ENCODE results near the gene C1orf167.

C1orf167 gene

GRCh38 chr1:11823366-11824137 is 61.6 kb downstream of the C1orf167 start:
- H3K27ac ChIP-seq = no peak overlapping the region
- H3K36me3 ChIP-seq (ENCODE audit: control insufficient read depth, insufficient read depth, low read length) = no peaks in the 10 kb centered on the region
- H3K4me2 ChIP-seq (ENCODE audit: low read length) = no peak overlapping the region

GRCh38 chr1:11825131-11825530 is 63.1 kb downstream of the C1orf167 start:
- no peak overlapping the region for H3K4me3 ChIP-seq (ENCODE audit: low read depth, low read length)
- H3K79me2 ChIP-seq = no peaks in the 10 kb centered on the region
- H3K9me3 ChIP-seq (ENCODE audit: control insufficient read depth, low read length) = no peaks in the 10 kb centered on the region
- no peak overlapping the region for H3K27ac ChIP-seq
- H2AFZ ChIP-seq = no peak overlapping the region
- no peaks in the 10 kb centered on the region for H3K27me3 ChIP-seq (ENCODE audit: control insufficient read depth, insufficient read depth, low read length)
- no peaks in the 10 kb centered on the region for H3K4me1 ChIP-seq
- TF ChIP-seq CTCF (IDR thresholded peaks at IDR 0.05) = no peak
- H3K9ac ChIP-seq = no peak overlapping the region
- H3K4me2 ChIP-seq (ENCODE audit: low read length) = no peak overlapping the region
- no peaks in the 10 kb centered on the region for H3K36me3 ChIP-seq (ENCODE audit: control insufficient read depth, insufficient read depth, low read length)

More at GRCh38 chr1:11823366-11824137, 61.6 kb downstream of the C1orf167 start:
- no peaks in the 10 kb centered on the region for H3K4me1 ChIP-seq
- no peak overlapping the region for H2AFZ ChIP-seq
- no peaks in the 10 kb centered on the region for H3K9me3 ChIP-seq (ENCODE audit: control insufficient read depth, low read length)
- no peaks in the 10 kb centered on the region for H3K79me2 ChIP-seq
- no peak for TF ChIP-seq CTCF (IDR thresholded peaks at IDR 0.05)
- no peak overlapping the region for H3K4me3 ChIP-seq (ENCODE audit: low read depth, low read length)
- no peak overlapping the region for H3K9ac ChIP-seq
- H3K27me3 ChIP-seq (ENCODE audit: control insufficient read depth, insufficient read depth, low read length) = no peaks in the 10 kb centered on the region

- Histone ChIP-seq H3K4me2 (ENCODE audit: low read length) (no peak overlapping the region), H3K9me3 (ENCODE audit: control insufficient read depth, low read length) (no peaks in the 10 kb centered on the region), H3K79me2 (no peaks in the 10 kb centered on the region), H2AFZ (no peak overlapping the region), H3K4me1 (no peaks in the 10 kb centered on the region), H3K9ac (no peak overlapping the region), H3K27me3 (ENCODE audit: control insufficient read depth, insufficient read depth, low read length) (no peaks in the 10 kb centered on the region), H3K36me3 (ENCODE audit: control insufficient read depth, insufficient read depth, low read length) (no peaks in the 10 kb centered on the region), H3K4me3 (ENCODE audit: low read depth, low read length) (no peak overlapping the region), H3K27ac (no peak overlapping the region)
- no peak for TF ChIP-seq CTCF (IDR thresholded peaks at IDR 0.05)
Observed at GRCh38 chr1:11826946-11827345, 65.0 kb downstream of the C1orf167 start.

DNA sequence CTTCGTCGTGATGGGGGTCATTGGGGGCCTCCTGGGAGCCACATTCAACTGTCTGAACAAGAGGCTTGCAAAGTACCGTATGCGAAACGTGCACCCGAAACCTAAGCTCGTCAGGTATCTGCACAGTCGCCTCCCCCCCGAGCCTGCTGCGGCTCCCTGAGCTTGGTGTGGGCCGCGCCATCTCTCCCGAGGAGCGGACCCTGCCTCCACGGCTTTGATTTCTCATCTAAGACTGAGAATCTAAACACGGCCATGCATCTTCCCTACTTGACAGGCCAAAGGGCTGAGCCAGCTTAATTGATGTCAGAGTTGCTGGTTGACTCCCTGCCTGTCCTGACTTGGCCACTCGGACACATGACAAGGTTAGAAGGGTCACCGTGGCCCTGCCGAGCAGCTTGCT is 66.5 kb downstream of the C1orf167 start:
- Histone ChIP-seq H2AFZ (no peak overlapping the region), H3K4me3 (ENCODE audit: low read depth, low read length) (no peak overlapping the region), H3K79me2 (no peaks in the 10 kb centered on the region), H3K36me3 (ENCODE audit: control insufficient read depth, insufficient read depth, low read length) (no peaks in the 10 kb centered on the region), H3K9ac (no peak overlapping the region), H3K27ac (no peak overlapping the region), H3K9me3 (ENCODE audit: control insufficient read depth, low read length) (no peaks in the 10 kb centered on the region), H3K27me3 (ENCODE audit: control insufficient read depth, insufficient read depth, low read length) (no peaks in the 10 kb centered on the region), H3K4me1 (no peaks in the 10 kb centered on the region), H3K4me2 (ENCODE audit: low read length) (no peak overlapping the region)
- no peak for TF ChIP-seq CTCF (IDR thresholded peaks at IDR 0.05)

Measured in parathyroid adenoma (tissue), 2 donors.